Bronchial epithelial cell (primary cell): ENCODE measurements around the gene MAN1B1. TPM values are rescaled to one million over a fixed set of nuclear protein-coding genes. Genes with fewer than 3 reads are reported as not detected.

Experiments
- DNase-seq: peaks from one replicate; pipeline ENCODE4 v3.0.0-alpha.2; 2010; ENCODE audit warnings: low read depth
- FAIRE-seq: peaks from 2 replicates; lab custom pipeline; 2011; peaks lifted over from hg19 to GRCh38; lab: Jason Lieb, UNC
- H3K27me3 ChIP-seq: 2 replicates; pipeline ENCODE4 v1.5.1; 2011; ENCODE audit warnings: low read length; ENCODE audit not compliant: control insufficient read depth, insufficient read depth
- H3K36me3 ChIP-seq: 2 replicates; pipeline ENCODE4 v1.5.1; 2011; ENCODE audit warnings: low read length; ENCODE audit not compliant: control insufficient read depth, insufficient read depth
- H3K4me3 ChIP-seq: 2 replicates; pipeline ENCODE4 v1.5.1; 2011; ENCODE audit warnings: mild to moderate bottlenecking, low read depth, low read length, control low read depth
- total RNA-seq: library from RNA; depleted of rRNA; stranded (reverse); fragments of >200 nt; gene quantifications from 2 replicates; pipeline ENCODE4 v1.2.1, GENCODE V29; 2014
- TF ChIP-seq, protein P1 (sequence below): IDR thresholded peaks from 2 replicates; pipeline ENCODE4 v1.5.1; 2011; ENCODE audit warnings: mild to moderate bottlenecking, moderate library complexity, low read length, control low read depth, inconsistent platforms; ENCODE audit not compliant: insufficient read depth, severe bottlenecking

Gene MAN1B1
- total RNA-seq, 1 donor from 2014 or later = 65.3 TPM

DNA sequence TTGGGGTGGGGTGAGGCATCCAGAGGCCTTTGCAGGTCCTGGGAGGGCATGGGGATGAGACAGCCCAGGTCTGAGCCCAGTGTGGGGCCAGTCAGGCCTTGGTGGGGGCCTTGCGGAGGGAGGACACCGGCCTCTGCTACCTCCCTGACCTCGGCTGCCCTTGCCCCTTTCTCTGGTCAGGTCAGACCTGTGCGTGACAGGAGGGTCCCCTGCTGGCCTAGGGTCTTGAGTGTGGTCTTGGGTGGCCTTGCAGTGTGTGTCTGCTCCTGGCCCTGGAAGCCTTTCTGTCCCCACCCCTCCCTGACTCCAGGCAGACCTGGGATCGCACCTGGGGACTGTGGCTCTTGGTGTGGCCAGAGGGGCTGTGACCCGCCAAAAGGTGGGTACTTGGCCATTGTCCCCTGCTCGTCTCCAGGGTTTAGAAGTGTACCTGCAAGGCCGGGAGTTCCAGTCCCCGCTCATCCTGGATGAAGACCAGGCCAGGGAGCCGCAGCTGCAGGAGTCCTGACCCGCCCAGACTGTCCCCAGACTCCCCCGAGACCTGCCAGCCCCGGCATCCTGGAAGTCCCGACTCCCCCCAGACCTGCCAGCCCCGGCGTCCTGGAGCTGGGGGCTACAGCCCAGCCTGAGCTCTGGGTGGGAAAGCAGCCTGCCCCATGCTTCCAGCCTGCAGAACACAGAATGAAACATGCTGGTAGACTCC lies 4.4 kb upstream of the MAN1B1 start:
- peaks cover 6% of the 10 kb centered on the region for H3K36me3 ChIP-seq
- TF ChIP-seq, protein P1, sequence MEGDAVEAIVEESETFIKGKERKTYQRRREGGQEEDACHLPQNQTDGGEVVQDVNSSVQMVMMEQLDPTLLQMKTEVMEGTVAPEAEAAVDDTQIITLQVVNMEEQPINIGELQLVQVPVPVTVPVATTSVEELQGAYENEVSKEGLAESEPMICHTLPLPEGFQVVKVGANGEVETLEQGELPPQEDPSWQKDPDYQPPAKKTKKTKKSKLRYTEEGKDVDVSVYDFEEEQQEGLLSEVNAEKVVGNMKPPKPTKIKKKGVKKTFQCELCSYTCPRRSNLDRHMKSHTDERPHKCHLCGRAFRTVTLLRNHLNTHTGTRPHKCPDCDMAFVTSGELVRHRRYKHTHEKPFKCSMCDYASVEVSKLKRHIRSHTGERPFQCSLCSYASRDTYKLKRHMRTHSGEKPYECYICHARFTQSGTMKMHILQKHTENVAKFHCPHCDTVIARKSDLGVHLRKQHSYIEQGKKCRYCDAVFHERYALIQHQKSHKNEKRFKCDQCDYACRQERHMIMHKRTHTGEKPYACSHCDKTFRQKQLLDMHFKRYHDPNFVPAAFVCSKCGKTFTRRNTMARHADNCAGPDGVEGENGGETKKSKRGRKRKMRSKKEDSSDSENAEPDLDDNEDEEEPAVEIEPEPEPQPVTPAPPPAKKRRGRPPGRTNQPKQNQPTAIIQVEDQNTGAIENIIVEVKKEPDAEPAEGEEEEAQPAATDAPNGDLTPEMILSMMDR = no peak
- DNase-seq (no peak), FAIRE-seq (no peak)
- H3K4me3 ChIP-seq = no peak overlapping the region
- no peaks in the 10 kb centered on the region for H3K27me3 ChIP-seq

DNA sequence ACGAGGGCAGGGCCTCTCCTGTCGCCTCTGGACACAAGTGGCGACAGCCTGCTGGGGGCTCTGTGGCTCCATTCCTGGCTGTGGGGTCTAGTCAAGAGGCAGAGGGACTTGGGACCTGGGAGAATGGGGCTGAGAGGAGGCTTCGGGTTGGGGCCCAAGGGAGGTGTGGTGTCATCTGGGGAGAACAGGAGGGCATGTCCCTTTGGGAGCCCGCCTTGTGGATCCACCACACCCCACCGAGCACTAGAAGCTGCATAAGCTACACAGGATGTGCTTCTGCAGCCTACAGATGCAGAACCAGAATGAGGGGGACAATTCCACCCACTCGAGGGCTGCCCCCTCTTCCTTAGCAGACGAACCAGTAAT lies 3.9 kb upstream of the MAN1B1 start:
- Histone ChIP-seq H3K36me3 (peaks cover 6% of the 10 kb centered on the region), H3K4me3 (no peak overlapping the region), H3K27me3 (no peaks in the 10 kb centered on the region)
- TF ChIP-seq, protein P1 = no peak
- FAIRE-seq = no peak
- no peak for DNase-seq

DNA sequence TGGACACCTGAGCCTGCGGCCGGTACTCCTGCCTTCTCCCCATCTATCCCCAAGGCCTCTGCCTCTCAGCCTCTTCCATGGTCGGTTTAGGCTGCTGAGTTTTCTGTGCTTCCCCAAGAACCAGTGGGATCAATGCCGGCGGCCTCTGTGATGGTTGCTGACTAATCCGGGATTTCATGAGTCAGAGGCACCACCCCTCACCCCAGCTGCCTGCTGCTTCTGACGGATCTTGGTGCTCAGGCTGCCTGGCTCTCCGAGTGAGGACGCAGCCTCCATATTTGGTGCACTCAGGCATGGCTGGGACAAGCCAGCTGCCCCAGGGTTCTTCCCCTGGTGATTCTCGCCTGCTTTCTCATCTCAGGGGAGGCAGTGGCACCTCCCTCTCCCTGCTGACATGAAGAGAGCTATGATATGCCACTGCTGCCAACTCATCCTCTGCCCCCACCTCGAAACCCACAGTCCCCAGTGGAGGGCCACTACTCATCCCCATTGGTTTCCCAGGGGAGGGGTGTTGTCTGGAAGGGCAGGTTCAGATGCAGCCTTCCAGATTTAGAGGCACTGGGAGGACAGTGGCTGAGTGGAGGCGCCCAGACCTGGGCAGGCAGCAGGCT lies 3.3 kb upstream of the MAN1B1 start:
- FAIRE-seq = peak; percentile 83
- Histone ChIP-seq H3K27me3 (no peaks in the 10 kb centered on the region), H3K4me3 (no peak overlapping the region), H3K36me3 (peaks cover 6% of the 10 kb centered on the region)
- DNase-seq = peak; percentile 97
- TF ChIP-seq, protein P1 = no peak

DNA sequence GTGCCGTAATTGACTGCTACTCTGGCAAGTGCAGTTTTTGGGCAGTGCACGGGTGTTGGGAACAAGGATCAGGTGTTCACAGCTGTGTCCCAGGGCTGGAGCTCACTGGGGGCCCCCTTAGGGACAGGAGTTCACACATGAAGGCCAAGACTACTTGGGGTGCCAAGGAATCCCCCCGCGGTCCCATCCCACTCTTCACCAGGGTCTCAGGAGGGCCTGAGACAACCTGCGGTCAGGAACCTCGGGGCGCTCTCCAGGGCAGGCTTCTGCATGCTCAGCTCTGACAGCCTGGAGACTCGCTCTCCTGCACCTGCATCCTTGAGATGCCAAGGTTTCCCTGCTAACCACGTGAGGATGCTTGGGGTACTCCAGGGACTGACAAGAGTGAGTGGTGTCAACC lies 2.3 kb upstream of the MAN1B1 start:
- no peaks in the 10 kb centered on the region for H3K27me3 ChIP-seq
- no peak overlapping the region for H3K4me3 ChIP-seq
- TF ChIP-seq, protein P1 = no peak
- no peak for FAIRE-seq
- peaks cover 7% of the 10 kb centered on the region for H3K36me3 ChIP-seq
- peak; percentile 75 for DNase-seq

DNA sequence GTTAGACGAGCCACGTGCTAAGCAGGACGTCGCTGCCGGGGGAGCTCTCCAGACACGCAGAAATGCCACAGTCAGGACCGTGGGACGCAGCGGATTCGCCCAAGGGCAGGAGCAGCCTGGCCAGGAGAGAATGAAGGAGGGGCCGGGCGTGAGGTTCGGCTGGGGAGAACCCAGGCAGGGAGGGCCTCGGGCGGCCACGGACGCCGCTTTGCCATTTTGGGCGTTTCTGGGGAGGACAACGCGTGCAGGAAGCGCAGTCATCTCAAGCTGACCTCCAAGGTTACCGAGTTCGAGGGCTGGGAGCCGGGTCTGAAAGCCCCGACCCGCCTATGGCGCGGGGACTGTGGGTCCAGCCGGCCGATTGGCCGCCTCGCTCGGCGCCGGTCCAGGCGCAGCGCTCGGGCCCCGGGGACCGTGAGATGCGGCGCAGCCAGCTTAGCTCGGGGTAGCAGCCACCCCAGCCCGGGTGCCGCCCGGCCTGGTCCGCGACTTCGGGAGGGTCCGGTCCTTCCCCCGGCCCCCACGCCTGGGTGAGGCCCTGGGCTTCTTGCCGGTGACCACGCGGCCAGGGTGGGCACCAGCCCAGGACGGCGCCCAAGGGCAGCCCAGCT lies 760 bp upstream of the MAN1B1 start:
- Histone ChIP-seq H3K4me3 (peak overlapping the region; percentile 74), H3K36me3 (peaks cover 9% of the 10 kb centered on the region), H3K27me3 (no peaks in the 10 kb centered on the region)
- FAIRE-seq = no peak
- peak; percentile 19 for DNase-seq
- TF ChIP-seq, protein P1 = no peak
